Activated T-helper 17 cell treated with anti-CD3 and anti-CD28 coated beads, Interleukin-2, amount 50 U/mL, for 72 hours (primary cell): ENCODE results near the gene DENND5B. TPM values are rescaled to one million over a fixed set of nuclear protein-coding genes. Genes with fewer than 3 reads are reported as not detected.
"Not testable (repeated sequence)": the region's sequence is repeated elsewhere in the genome, so short reads cannot be mapped to it uniquely, and the experiment has no call there.

Experiments used
- ATAC-seq: fragments of 150-1000 bp; cut with Tn5 transposase; replicated peaks from 2 replicates; pipeline ENCODE4 v1.10.0; 2021; ENCODE audit warnings: mild to moderate bottlenecking, moderate library complexity
- H3K27ac Mint-ChIP-seq: one replicate; pipeline ENCODE4 v1.8.0; 2022; ENCODE audit warnings: mixed read lengths
- H3K27me3 Mint-ChIP-seq: one replicate; pipeline ENCODE4 v1.8.0; 2022; ENCODE audit warnings: mixed read lengths
- H3K36me3 Mint-ChIP-seq: one replicate; pipeline ENCODE4 v1.8.0; 2022; ENCODE audit warnings: low read depth, mild to moderate bottlenecking, mixed read lengths
- H3K4me1 Mint-ChIP-seq: one replicate; pipeline ENCODE4 v1.8.0; 2022; ENCODE audit warnings: mixed read lengths
- H3K4me3 Mint-ChIP-seq: one replicate; pipeline ENCODE4 v1.8.0; 2022; ENCODE audit warnings: mild to moderate bottlenecking, mixed read lengths
- H3K9me3 Mint-ChIP-seq: one replicate; pipeline ENCODE4 v1.8.0; 2022; ENCODE audit warnings: mixed read lengths
- total RNA-seq, 2 donors: library from RNA; stranded (reverse); gene quantifications; one replicate each; pipeline ENCODE4 v1.2.3, GENCODE V29; 2022

DENND5B gene
- total RNA-seq, 2 donors from 2014 or later: 0.58 TPM; not detected in 1

GRCh38 chr12:31557707-31558106, 33.2 kb downstream of the DENND5B start:
- no peak overlapping the region for H3K4me3 Mint-ChIP-seq

GRCh38 chr12:31555466-31555865, 35.5 kb downstream of the DENND5B start:
- not testable (repeated sequence) for ATAC-seq, H3K36me3 Mint-ChIP-seq, H3K4me3 Mint-ChIP-seq, H3K4me1 Mint-ChIP-seq, H3K9me3 Mint-ChIP-seq, H3K27ac Mint-ChIP-seq
- peaks cover 25% of the 10 kb centered on the region for H3K27me3 Mint-ChIP-seq

More at GRCh38 chr12:31557707-31558106, 33.2 kb downstream of the DENND5B start:
- Mint-ChIP-seq H3K27ac (no peak overlapping the region), H3K9me3 (no peaks in the 10 kb centered on the region), H3K36me3 (no peaks in the 10 kb centered on the region), H3K27me3 (peaks cover 28% of the 10 kb centered on the region), H3K4me1 (no peaks in the 10 kb centered on the region)
- no peak for ATAC-seq

GRCh38 chr12:31550590-31550989, 40.3 kb downstream of the DENND5B start:
- H3K9me3 Mint-ChIP-seq, H3K4me1 Mint-ChIP-seq, ATAC-seq, H3K27ac Mint-ChIP-seq, H3K27me3 Mint-ChIP-seq, H3K4me3 Mint-ChIP-seq, H3K36me3 Mint-ChIP-seq: not testable (repeated sequence)

GRCh38 chr12:31536672-31537071, 54.3 kb downstream of the DENND5B start:
- no peak for ATAC-seq
- H3K27ac Mint-ChIP-seq: no peak overlapping the region
- peaks cover 44% of the 10 kb centered on the region for H3K27me3 Mint-ChIP-seq
- no peaks in the 10 kb centered on the region for H3K9me3 Mint-ChIP-seq
- H3K4me3 Mint-ChIP-seq: no peak overlapping the region
- no peaks in the 10 kb centered on the region for H3K36me3 Mint-ChIP-seq
- H3K4me1 Mint-ChIP-seq: no peaks in the 10 kb centered on the region

GRCh38 chr12:31533470-31533869, 57.5 kb downstream of the DENND5B start:
- no peaks in the 10 kb centered on the region for H3K4me1 Mint-ChIP-seq
- no peak for ATAC-seq
- no peak overlapping the region for H3K27ac Mint-ChIP-seq

GRCh38 chr12:31531893-31532292, 59.0 kb downstream of the DENND5B start:
- H3K36me3 Mint-ChIP-seq: no peaks in the 10 kb centered on the region
- peaks cover 27% of the 10 kb centered on the region for H3K27me3 Mint-ChIP-seq
- no peak overlapping the region for H3K27ac Mint-ChIP-seq
- H3K9me3 Mint-ChIP-seq: no peaks in the 10 kb centered on the region
- no peaks in the 10 kb centered on the region for H3K4me1 Mint-ChIP-seq
- ATAC-seq: no peak
- no peak overlapping the region for H3K4me3 Mint-ChIP-seq

More at GRCh38 chr12:31533470-31533869, 57.5 kb downstream of the DENND5B start:
- H3K9me3 Mint-ChIP-seq: no peaks in the 10 kb centered on the region
- peaks cover 31% of the 10 kb centered on the region for H3K27me3 Mint-ChIP-seq
- no peaks in the 10 kb centered on the region for H3K36me3 Mint-ChIP-seq
- H3K4me3 Mint-ChIP-seq: no peak overlapping the region

GRCh38 chr12:31528095-31528494, 62.8 kb downstream of the DENND5B start:
- Mint-ChIP-seq H3K27ac (no peak overlapping the region), H3K27me3 (peaks cover 22% of the 10 kb centered on the region), H3K36me3 (no peaks in the 10 kb centered on the region), H3K4me3 (no peak overlapping the region), H3K4me1 (no peaks in the 10 kb centered on the region), H3K9me3 (no peaks in the 10 kb centered on the region)
- ATAC-seq: no peak

GRCh38 chr12:31527083-31527482, 63.9 kb downstream of the DENND5B start:
- no peak for ATAC-seq
- Mint-ChIP-seq H3K4me1 (no peaks in the 10 kb centered on the region), H3K4me3 (no peak overlapping the region), H3K36me3 (no peaks in the 10 kb centered on the region), H3K27ac (no peak overlapping the region), H3K9me3 (no peaks in the 10 kb centered on the region), H3K27me3 (peaks cover 17% of the 10 kb centered on the region)

GRCh38 chr12:31526158-31526546, 64.8 kb downstream of the DENND5B start:
- peaks cover 17% of the 10 kb centered on the region for H3K27me3 Mint-ChIP-seq
- no peak overlapping the region for H3K27ac Mint-ChIP-seq
- H3K9me3 Mint-ChIP-seq: no peaks in the 10 kb centered on the region
- no peak for ATAC-seq
- H3K4me3 Mint-ChIP-seq: no peak overlapping the region
- no peaks in the 10 kb centered on the region for H3K4me1 Mint-ChIP-seq
- no peaks in the 10 kb centered on the region for H3K36me3 Mint-ChIP-seq

- Mint-ChIP-seq H3K36me3 (no peaks in the 10 kb centered on the region), H3K27ac (no peak overlapping the region), H3K9me3 (no peaks in the 10 kb centered on the region), H3K4me3 (no peak overlapping the region), H3K27me3 (peaks cover 17% of the 10 kb centered on the region), H3K4me1 (no peaks in the 10 kb centered on the region)
- ATAC-seq: no peak
These were observed 65.3 kb downstream of the DENND5B start for GRCh38 chr12:31525496-31526157.

GRCh38 chr12:31524791-31525495, 66.0 kb downstream of the DENND5B start:
- Mint-ChIP-seq H3K9me3 (no peaks in the 10 kb centered on the region), H3K27me3 (peaks cover 17% of the 10 kb centered on the region), H3K4me3 (no peak overlapping the region), H3K27ac (no peak overlapping the region), H3K4me1 (no peaks in the 10 kb centered on the region), H3K36me3 (no peaks in the 10 kb centered on the region)
- peak; percentile 32 for ATAC-seq

GRCh38 chr12:31523306-31523705, 67.6 kb downstream of the DENND5B start:
- Mint-ChIP-seq H3K9me3 (no peaks in the 10 kb centered on the region), H3K4me3 (no peak overlapping the region), H3K36me3 (no peaks in the 10 kb centered on the region), H3K4me1 (no peaks in the 10 kb centered on the region), H3K27me3 (peaks cover 17% of the 10 kb centered on the region), H3K27ac (no peak overlapping the region)
- ATAC-seq: no peak

- Mint-ChIP-seq H3K27me3 (peaks cover 17% of the 10 kb centered on the region), H3K9me3 (no peaks in the 10 kb centered on the region), H3K27ac (no peak overlapping the region), H3K36me3 (no peaks in the 10 kb centered on the region), H3K4me1 (no peaks in the 10 kb centered on the region), H3K4me3 (no peak overlapping the region)
- ATAC-seq: no peak
These were observed 68.3 kb downstream of the DENND5B start for GRCh38 chr12:31522607-31523006.

GRCh38 chr12:31521964-31522363, 69.0 kb downstream of the DENND5B start:
- Mint-ChIP-seq H3K9me3 (no peaks in the 10 kb centered on the region), H3K27me3 (peaks cover 15% of the 10 kb centered on the region), H3K36me3 (no peaks in the 10 kb centered on the region), H3K4me3 (no peak overlapping the region), H3K27ac (no peak overlapping the region), H3K4me1 (no peaks in the 10 kb centered on the region)
- ATAC-seq: no peak

- H3K9me3 Mint-ChIP-seq: no peaks in the 10 kb centered on the region
- H3K4me1 Mint-ChIP-seq: no peaks in the 10 kb centered on the region
- H3K27me3 Mint-ChIP-seq: no peaks in the 10 kb centered on the region
- ATAC-seq: no peak
- no peak overlapping the region for H3K4me3 Mint-ChIP-seq
- no peaks in the 10 kb centered on the region for H3K36me3 Mint-ChIP-seq
- H3K27ac Mint-ChIP-seq: no peak overlapping the region
These were observed 71.4 kb downstream of the DENND5B start for GRCh38 chr12:31519511-31519910.
